ENCODE data around the gene SNX22. TPM values are rescaled to one million over a fixed set of nuclear protein-coding genes. Genes with fewer than 3 reads are reported as not detected.

Gene SNX22
- total RNA-seq, 1 donor from 2014 or later, result under 0.01 TPM

- DNase-seq (ENCODE audit: low read depth) (no peak), FAIRE-seq (no peak)
- TF ChIP-seq CTCF (IDR thresholded peaks at IDR 0.05; ENCODE audit: insufficient read depth, low read length, severe bottlenecking), result no peak
- Histone ChIP-seq H3K4me3 (ENCODE audit: low read depth, low read length) (no peak overlapping the region), H3K27me3 (ENCODE audit: control insufficient read depth, insufficient read depth, low read length) (no peaks in the 10 kb centered on the region), H3K36me3 (ENCODE audit: control insufficient read depth, insufficient read depth, low read length) (peaks cover 46% of the 10 kb centered on the region)
Observed at GRCh38 chr15:64156652-64157331, 5.3 kb downstream of the SNX22 start.

- H3K27me3 ChIP-seq (ENCODE audit: control insufficient read depth, insufficient read depth, low read length), result no peaks in the 10 kb centered on the region
- no peak for TF ChIP-seq CTCF (IDR thresholded peaks at IDR 0.05; ENCODE audit: insufficient read depth, low read length, severe bottlenecking)
- peaks cover 46% of the 10 kb centered on the region for H3K36me3 ChIP-seq (ENCODE audit: control insufficient read depth, insufficient read depth, low read length)
- FAIRE-seq (no peak), DNase-seq (ENCODE audit: low read depth) (no peak)
- no peak overlapping the region for H3K4me3 ChIP-seq (ENCODE audit: low read depth, low read length)
Observed at GRCh38 chr15:64157599-64158125, 6.1 kb downstream of the SNX22 start.

GRCh38 chr15:64158363-64159134 is 7.0 kb downstream of the SNX22 start:
- no peak for DNase-seq (ENCODE audit: low read depth)
- H3K36me3 ChIP-seq (ENCODE audit: control insufficient read depth, insufficient read depth, low read length), result peaks cover 46% of the 10 kb centered on the region
- no peaks in the 10 kb centered on the region for H3K27me3 ChIP-seq (ENCODE audit: control insufficient read depth, insufficient read depth, low read length)
- no peak for TF ChIP-seq CTCF (IDR thresholded peaks at IDR 0.05; ENCODE audit: insufficient read depth, low read length, severe bottlenecking)
- no peak for FAIRE-seq
- H3K4me3 ChIP-seq (ENCODE audit: low read depth, low read length), result no peak overlapping the region

GRCh38 chr15:64161688-64162477 is 10.4 kb downstream of the SNX22 start:
- H3K4me3 ChIP-seq (ENCODE audit: low read depth, low read length), result peak overlapping the region; percentile 74
- H3K36me3 ChIP-seq (ENCODE audit: control insufficient read depth, insufficient read depth, low read length), result peaks cover 33% of the 10 kb centered on the region
- no peak for DNase-seq (ENCODE audit: low read depth)
- no peak for FAIRE-seq
- no peaks in the 10 kb centered on the region for H3K27me3 ChIP-seq (ENCODE audit: control insufficient read depth, insufficient read depth, low read length)
- no peak for TF ChIP-seq CTCF (IDR thresholded peaks at IDR 0.05; ENCODE audit: insufficient read depth, low read length, severe bottlenecking)

- H3K4me3 ChIP-seq (ENCODE audit: low read depth, low read length), result peak overlapping the region; percentile 74
- H3K27me3 ChIP-seq (ENCODE audit: control insufficient read depth, insufficient read depth, low read length), result no peaks in the 10 kb centered on the region
- DNase-seq (ENCODE audit: low read depth) (no peak), FAIRE-seq (no peak)
- H3K36me3 ChIP-seq (ENCODE audit: control insufficient read depth, insufficient read depth, low read length), result peaks cover 29% of the 10 kb centered on the region
- no peak for TF ChIP-seq CTCF (IDR thresholded peaks at IDR 0.05; ENCODE audit: insufficient read depth, low read length, severe bottlenecking)
Observed at GRCh38 chr15:64162478-64162868, 10.9 kb downstream of the SNX22 start.

All from bronchial epithelial cell (primary cell).